HTR-8/SVneo (cell line): ENCODE measurements around the gene MICAL3.
"Not testable (repeated sequence)": the region's sequence is repeated elsewhere in the genome, so short reads cannot be mapped to it uniquely, and the experiment has no call there.

Source experiments
- DNase-seq: peaks from one replicate; pipeline ENCODE4 v3.0.0; 2011; ENCODE audit warnings: low spot score, mixed read lengths; ENCODE audit not compliant: insufficient read length
- FAIRE-seq: peaks from 2 replicates; lab custom pipeline; 2011; peaks lifted over from hg19 to GRCh38; lab: Jason Lieb, UNC

Gene MICAL3

GRCh38 chr22:17876878-17877855, 147.2 kb downstream of the MICAL3 start:
- peak; percentile 83 for FAIRE-seq
- DNase-seq: not testable (repeated sequence)

GRCh38 chr22:17876306-17876831, 148.0 kb downstream of the MICAL3 start:
- DNase-seq (peak; percentile 7), FAIRE-seq (peak; percentile 78)

DNA sequence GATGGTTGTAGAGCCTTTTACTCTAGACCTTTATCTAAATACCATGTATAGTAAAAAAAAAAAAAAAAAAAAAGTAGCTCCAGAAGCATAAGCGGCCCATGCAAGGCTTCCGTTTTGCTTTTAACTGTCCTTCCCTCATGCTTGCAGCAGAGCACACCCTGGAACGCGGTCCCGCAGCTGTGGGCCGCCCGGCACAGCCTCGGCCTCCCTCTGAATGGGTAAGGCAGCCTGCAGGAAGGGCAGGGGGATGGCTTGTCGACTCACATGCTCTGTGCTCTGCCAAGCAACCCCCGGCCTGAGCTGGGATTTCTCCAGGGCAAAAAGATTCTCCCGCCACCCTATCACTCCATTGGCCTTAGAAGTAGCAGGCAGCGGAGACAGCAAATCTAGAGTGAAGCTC, 148.7 kb downstream of the MICAL3 start:
- FAIRE-seq: no peak
- DNase-seq: no peak

GRCh38 chr22:17875156-17875555, 149.2 kb downstream of the MICAL3 start:
- FAIRE-seq: no peak

DNA sequence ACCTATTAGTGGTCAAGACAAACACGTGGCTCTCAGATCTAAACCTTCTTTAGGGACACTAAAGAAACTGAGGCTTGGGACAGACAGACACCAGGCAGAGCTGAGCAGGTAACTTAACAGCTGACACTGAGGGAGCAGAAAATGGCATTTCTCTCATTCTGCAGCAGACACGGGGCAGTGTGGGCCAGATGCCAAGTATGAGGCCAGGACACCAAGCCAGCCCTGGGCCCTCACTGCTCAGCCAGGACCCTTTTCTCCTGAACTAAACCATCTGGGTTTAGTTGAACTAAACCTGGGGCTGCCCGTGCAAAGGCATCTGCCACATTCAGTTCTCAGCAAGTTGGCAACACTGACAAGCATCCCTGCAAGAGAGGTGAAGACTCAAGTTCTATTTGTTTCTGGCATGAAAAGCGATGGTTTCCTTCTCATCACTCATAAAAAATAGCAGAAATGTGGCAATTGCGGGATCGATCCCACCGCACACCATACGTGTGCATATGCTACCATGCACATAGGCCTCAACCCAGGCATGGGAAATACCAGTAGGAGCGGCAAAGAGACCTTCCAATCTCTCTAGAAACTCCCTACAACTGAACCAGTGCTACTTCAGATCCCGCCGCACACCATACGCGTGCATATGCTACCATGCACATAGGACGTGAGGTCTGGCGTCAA, 150.0 kb downstream of the MICAL3 start:
- no peak for FAIRE-seq
- no peak for DNase-seq

More at GRCh38 chr22:17875156-17875555, 149.2 kb downstream of the MICAL3 start:
- DNase-seq: no peak

- DNase-seq (no peak), FAIRE-seq (no peak)
Observed at GRCh38 chr22:17873804-17874203, 150.6 kb downstream of the MICAL3 start.

- no peak for DNase-seq
- FAIRE-seq: no peak
Observed at GRCh38 chr22:17873116-17873515, 151.2 kb downstream of the MICAL3 start.

DNA sequence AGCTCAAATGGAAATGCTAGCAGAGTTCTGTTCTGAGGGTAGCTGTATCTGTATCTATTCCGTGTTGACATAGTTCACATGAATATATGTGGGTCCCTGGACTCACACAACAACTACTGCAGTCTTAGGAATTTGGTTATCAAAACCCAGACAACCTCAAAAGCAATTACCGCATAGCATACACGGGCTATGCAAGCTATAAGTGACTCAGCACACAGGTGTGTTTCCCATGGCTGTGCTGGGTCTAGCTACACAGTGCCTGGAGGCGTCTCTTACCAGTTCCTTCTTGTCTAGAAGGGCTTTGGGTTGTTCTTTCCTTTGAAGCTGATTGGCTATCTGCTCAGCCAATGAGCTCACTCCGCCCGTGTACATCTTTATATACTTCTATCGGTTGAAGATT, 151.9 kb downstream of the MICAL3 start:
- FAIRE-seq: no peak
- DNase-seq: no peak

- FAIRE-seq (no peak), DNase-seq (no peak)
Observed at GRCh38 chr22:17871726-17872458, 152.5 kb downstream of the MICAL3 start.

DNA sequence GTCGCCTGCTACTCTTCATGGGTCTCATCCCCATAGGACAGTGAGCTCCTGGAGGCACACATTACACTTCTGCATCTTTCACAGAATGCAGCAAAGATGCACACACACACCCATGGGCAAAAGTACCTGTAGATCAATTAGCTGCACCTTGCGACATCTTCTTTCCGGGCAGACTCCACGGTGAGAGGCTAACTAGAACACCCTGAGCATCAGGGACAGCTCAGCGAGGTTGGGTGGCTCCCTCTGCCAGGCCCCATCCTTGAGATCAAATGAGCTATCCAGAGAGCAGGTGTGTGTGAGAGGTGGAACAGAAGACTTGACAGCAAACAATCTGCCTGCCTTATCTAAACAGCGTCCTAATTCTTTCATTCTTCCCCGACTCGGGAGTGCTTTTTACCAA, 154.0 kb downstream of the MICAL3 start:
- FAIRE-seq (no peak), DNase-seq (no peak)

GRCh38 chr22:17869285-17870096, 154.9 kb downstream of the MICAL3 start:
- DNase-seq (no peak), FAIRE-seq (no peak)

DNA sequence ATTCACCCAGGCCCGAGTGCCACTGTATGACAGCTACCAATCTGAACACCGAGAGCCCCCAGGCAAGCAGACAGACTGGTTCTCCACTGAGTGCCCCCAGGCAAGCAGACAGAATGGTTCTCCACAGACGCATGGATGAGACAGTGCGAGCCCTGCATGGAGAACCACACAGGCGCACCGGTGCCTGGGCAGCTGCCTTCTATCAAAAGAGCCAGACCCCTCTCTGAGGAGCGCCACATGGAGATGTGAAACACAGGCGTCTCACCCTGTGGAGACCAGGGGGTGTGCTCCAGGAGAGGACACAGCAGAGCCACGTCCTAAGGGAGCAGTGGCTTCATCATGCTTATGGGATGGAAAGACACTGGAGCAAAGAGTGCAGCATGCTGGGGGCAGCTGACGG, 155.6 kb downstream of the MICAL3 start:
- FAIRE-seq (no peak), DNase-seq (no peak)

- no peak for DNase-seq
- FAIRE-seq: no peak
Observed at GRCh38 chr22:17867160-17867785, 157.1 kb downstream of the MICAL3 start.

DNA sequence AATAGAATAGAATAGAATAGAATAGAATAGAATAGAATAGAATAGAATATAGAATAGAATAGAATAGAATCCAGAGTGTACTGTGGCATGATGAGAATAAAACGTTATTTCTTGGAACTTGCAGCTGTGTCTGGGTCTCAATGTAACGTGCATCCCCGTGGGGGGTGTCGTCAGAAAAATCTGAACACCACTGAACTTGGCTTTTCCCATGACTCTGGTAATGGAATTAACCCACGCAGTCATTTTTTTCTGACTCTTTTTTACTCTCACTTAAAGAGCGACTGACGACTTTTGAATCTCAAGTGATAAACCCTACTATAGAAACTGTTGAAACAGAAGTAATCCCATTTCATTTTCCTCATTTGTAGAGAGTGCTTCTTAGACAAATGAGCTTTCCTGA, 157.7 kb downstream of the MICAL3 start:
- no peak for FAIRE-seq
- no peak for DNase-seq

- FAIRE-seq (no peak), DNase-seq (no peak)
Observed at GRCh38 chr22:17866127-17866526, 158.2 kb downstream of the MICAL3 start.

- FAIRE-seq (no peak), DNase-seq (no peak)
Observed at GRCh38 chr22:17865183-17866055, 158.9 kb downstream of the MICAL3 start.

GRCh38 chr22:17864398-17865182, 159.8 kb downstream of the MICAL3 start:
- no peak for DNase-seq
- FAIRE-seq: no peak
